Measurements from ENCODE around the gene SLC12A6.
A peak's percentile ranks its signal among the peaks of the same experiment; 100 is the strongest.
"Not testable (repeated sequence)": the region's sequence is repeated elsewhere in the genome, so short reads cannot be mapped to it uniquely, and the experiment has no call there.

Gene SLC12A6

GRCh38 chr15:34348735-34349300 is 11.2 kb upstream of the SLC12A6 start:
- CTCF ChIA-PET, result no interaction called here

GRCh38 chr15:34347951-34348638 is 10.5 kb upstream of the SLC12A6 start:
- no peak for TF ChIP-seq CTCF (conservative IDR thresholded peaks at IDR 0.05; ENCODE audit: low read depth)
- no peak overlapping the region for H3K27ac ChIP-seq
- POLR2A ChIA-PET (ENCODE audit: low non-redundant PET), result no interaction called here
- CTCF ChIA-PET, result no interaction called here
- DNase-seq (ENCODE audit: low spot score), result no peak

More at GRCh38 chr15:34348735-34349300, 11.2 kb upstream of the SLC12A6 start:
- DNase-seq (ENCODE audit: low spot score), result no peak
- H3K27ac ChIP-seq, result no peak overlapping the region
- POLR2A ChIA-PET (ENCODE audit: low non-redundant PET), result no interaction called here
- TF ChIP-seq CTCF (conservative IDR thresholded peaks at IDR 0.05; ENCODE audit: low read depth), result no peak

GRCh38 chr15:34342737-34343575 is 5.4 kb upstream of the SLC12A6 start, which contains the start of the genes NOP10 and NUTM1:
NOP10 (minus strand) TSS chr15:34343136; CDS start chr15:34343073, 63 bp downstream.
NUTM1 (plus strand) TSS chr15:34343315; CDS start chr15:34343697, 382 bp downstream.
- POLR2A ChIA-PET (ENCODE audit: low non-redundant PET), result interaction anchor here (0.7 to 1.0 kb wide), 3 partner anchors 111 to 241 kb away, joined by 3 to 7 read pairs (median 4); partner anchors contain the start of genes GOLGA8B and PGBD4
- peak within 1 kb of the TSS; percentile 88 for H3K27ac ChIP-seq
- CTCF ChIA-PET, result interaction anchor here (0.6 to 2.3 kb wide), 6 partner anchors 13 to 458 kb away, joined by 3 to 22 read pairs (median 4); partner anchors contain the start of gene LPCAT4
- peak; percentile 80 for DNase-seq (ENCODE audit: low spot score)
- peak; percentile 98 for TF ChIP-seq CTCF (conservative IDR thresholded peaks at IDR 0.05; ENCODE audit: low read depth)

GRCh38 chr15:34342213-34342736 is 4.7 kb upstream of the SLC12A6 start:
- DNase-seq (ENCODE audit: low spot score), result not testable (repeated sequence)
- H3K27ac ChIP-seq, result peak overlapping the region; percentile 88
- ChIA-PET CTCF (interaction anchor here (0.6 to 2.3 kb wide), 5 partner anchors 13 to 241 kb away, joined by 3 to 22 read pairs (median 4); partner anchors contain the start of gene LPCAT4), POLR2A (ENCODE audit: low non-redundant PET) (interaction anchor here (0.7 to 1.0 kb wide), 3 partner anchors 110 to 241 kb away, joined by 3 to 7 read pairs (median 4); partner anchors contain the start of genes GOLGA8B and PGBD4)

GRCh38 chr15:34341381-34342212 is 4.0 kb upstream of the SLC12A6 start:
- ChIA-PET POLR2A (ENCODE audit: low non-redundant PET) (interaction anchor here (1.0 kb wide), 1 partner anchor 110 kb away, joined by 4 read pairs; no protein-coding TSS in a partner anchor), CTCF (interaction anchor here (0.6 kb wide), 1 partner anchor 241 kb away, joined by 3 read pairs; no protein-coding TSS in a partner anchor)
- no peak for TF ChIP-seq CTCF (conservative IDR thresholded peaks at IDR 0.05; ENCODE audit: low read depth)
- peak overlapping the region; percentile 88; the same call in 1 of the 2 replicates for H3K27ac ChIP-seq
- DNase-seq (ENCODE audit: low spot score), result no peak

- TF ChIP-seq CTCF (conservative IDR thresholded peaks at IDR 0.05; ENCODE audit: low read depth), result no peak
- no peak for DNase-seq (ENCODE audit: low spot score)
- ChIA-PET POLR2A (ENCODE audit: low non-redundant PET) (no interaction called here), CTCF (no interaction called here)
- H3K27ac ChIP-seq, result peak overlapping the region; percentile 26; the same call in 1 of the 2 replicates
Observed at GRCh38 chr15:34339946-34340345, 2.4 kb upstream of the SLC12A6 start.

All from RWPE1 (cell line).